Trophoblast cell (in vitro differentiated cells and primary cell): Measurements from ENCODE around the gene CHST2.

Experiments
- DNase-seq, 2 donors: peaks; one replicate each; pipeline ENCODE4 v3.0.0-alpha.2; 2016
- H2AFZ ChIP-seq: 2 replicates; pipeline ENCODE4 v1.6.1; 2013; ENCODE audit warnings: low read length, moderate library complexity, mild to moderate bottlenecking; ENCODE audit not compliant: insufficient read depth, poor library complexity
- H2AK5ac ChIP-seq: 2 replicates; pipeline ENCODE4 v1.6.1; 2013; ENCODE audit warnings: mild to moderate bottlenecking, low read length
- H2BK120ac ChIP-seq: 2 replicates; pipeline ENCODE4 v1.6.1; 2013; ENCODE audit warnings: low read length, mild to moderate bottlenecking, moderate library complexity; ENCODE audit not compliant: insufficient read depth, poor library complexity
- H2BK12ac ChIP-seq: 2 replicates; pipeline ENCODE4 v1.6.1; 2013; ENCODE audit warnings: mild to moderate bottlenecking, low read length, moderate library complexity
- H2BK5ac ChIP-seq: 2 replicates; pipeline ENCODE4 v1.6.1; 2013; ENCODE audit warnings: low read length, low read depth, moderate library complexity, mild to moderate bottlenecking; ENCODE audit not compliant: poor library complexity
- H3K14ac ChIP-seq: 2 replicates; pipeline ENCODE4 v1.6.1; 2013; ENCODE audit warnings: mild to moderate bottlenecking, low read length
- H3K18ac ChIP-seq: 2 replicates; pipeline ENCODE4 v1.6.1; 2013; ENCODE audit warnings: mild to moderate bottlenecking, low read length
- H3K23ac ChIP-seq: 2 replicates; pipeline ENCODE4 v1.6.1; 2013; ENCODE audit warnings: low read length
- H3K27ac ChIP-seq: 2 replicates; pipeline ENCODE4 v1.5.1; 2013; ENCODE audit warnings: low read depth, mild to moderate bottlenecking, inconsistent platforms, low read length, moderate library complexity
- H3K27me3 ChIP-seq: 2 replicates; pipeline ENCODE4 v1.6.1; 2013; ENCODE audit warnings: inconsistent platforms, mild to moderate bottlenecking, low read length, moderate library complexity; ENCODE audit not compliant: insufficient read depth
- H3K36me3 ChIP-seq, 2 experiments: 1 replicate in 1 of 2; 2 replicates in 1 of 2; pipeline ENCODE4 v1.6.1; 2013; ENCODE audit warnings: low read length in 2 of 2, mild to moderate bottlenecking in 2 of 2, moderate library complexity in 1 of 2; ENCODE audit not compliant: insufficient read depth in 2 of 2, control insufficient read depth in 1 of 2
- H3K4ac ChIP-seq: 2 replicates; pipeline ENCODE4 v1.6.1; 2013; ENCODE audit warnings: low read depth, mild to moderate bottlenecking, low read length, moderate library complexity
- H3K4me1 ChIP-seq, 2 experiments: 1 replicate in 1 of 2; 2 replicates in 1 of 2; pipeline ENCODE4 v1.6.1; 2013; ENCODE audit warnings: low read length in 2 of 2, mild to moderate bottlenecking in 2 of 2, moderate library complexity in 1 of 2; ENCODE audit not compliant: insufficient read depth in 2 of 2, control insufficient read depth in 1 of 2
- H3K4me2 ChIP-seq: 2 replicates; pipeline ENCODE4 v1.6.1; 2013; ENCODE audit warnings: inconsistent platforms, mild to moderate bottlenecking, low read length, moderate library complexity
- H3K4me3 ChIP-seq: 2 replicates; pipeline ENCODE4 v1.5.1; 2013; ENCODE audit warnings: mild to moderate bottlenecking, low read depth, low read length, inconsistent platforms
- H3K79me1 ChIP-seq: one replicate; pipeline ENCODE4 v1.6.1; 2013; ENCODE audit warnings: low read length
- H3K79me2 ChIP-seq: 2 replicates; pipeline ENCODE4 v1.6.1; 2013; ENCODE audit warnings: low read length, mild to moderate bottlenecking; ENCODE audit not compliant: control insufficient read depth, insufficient read depth, poor library complexity
- H3K9ac ChIP-seq: 2 replicates; pipeline ENCODE4 v1.6.1; 2013; ENCODE audit warnings: mild to moderate bottlenecking, low read length
- H3K9me3 ChIP-seq: 2 replicates; pipeline ENCODE4 v1.6.1; 2013; ENCODE audit warnings: low read depth, mild to moderate bottlenecking, control low read depth, inconsistent platforms, low read length; ENCODE audit not compliant: insufficient read depth
- H4K12ac ChIP-seq: 2 replicates; pipeline ENCODE4 v1.6.1; 2013; ENCODE audit warnings: low read depth, mild to moderate bottlenecking, low read length, moderate library complexity
- H4K8ac ChIP-seq: 2 replicates; pipeline ENCODE4 v1.6.1; 2013; ENCODE audit warnings: low read depth, mild to moderate bottlenecking, low read length, moderate library complexity
- H4K91ac ChIP-seq: one replicate; pipeline ENCODE4 v1.6.1; 2013; ENCODE audit warnings: low read depth, mild to moderate bottlenecking, low read length, moderate library complexity
- WGBS: extraction: QIAGEN DNeasy Blood & Tissue Kit; methylation state at CpG from one replicate; pipeline ENCODE4 v1.1.7; 2013; ENCODE audit warnings: missing lambda C conversion rate; ENCODE audit not compliant: insufficient read length, insufficient coverage; ENCODE audit errors: extremely low coverage; 5-methylcytosine and 5-hydroxymethylcytosine counted together

Gene CHST2

GRCh38 chr3:143142354-143142753, 22.8 kb downstream of the CHST2 start:
- no peaks in the 10 kb centered on the region for H3K36me3 ChIP-seq
- no peak overlapping the region for H4K12ac ChIP-seq

GRCh38 chr3:143145906-143146305, 26.3 kb downstream of the CHST2 start:
- Histone ChIP-seq H2BK5ac (no peak overlapping the region), H3K4me1 (no peaks in the 10 kb centered on the region), H3K27ac (no peak overlapping the region), H3K79me2 (no peaks in the 10 kb centered on the region), H4K91ac (no peak overlapping the region), H3K4me3 (no peak overlapping the region), H3K27me3 (no peaks in the 10 kb centered on the region), H3K9ac (no peak overlapping the region), H3K9me3 (no peaks in the 10 kb centered on the region), H2AFZ (no peak overlapping the region), H2BK12ac (no peak overlapping the region), H2AK5ac (no peak overlapping the region), H4K12ac (no peak overlapping the region), H3K4ac (no peak overlapping the region), H3K18ac (no peak overlapping the region), H3K4me2 (no peak overlapping the region), H3K79me1 (no peaks in the 10 kb centered on the region), H2BK120ac (no peak overlapping the region), H3K36me3 (no peaks in the 10 kb centered on the region), H3K14ac (no peak overlapping the region), H3K23ac (no peak overlapping the region), H4K8ac (no peak overlapping the region)
- WGBS = no CpG with 5 or more reads among the region's 4 CpGs
- DNase-seq = no peak

More at GRCh38 chr3:143142354-143142753, 22.8 kb downstream of the CHST2 start:
- H3K79me1 ChIP-seq = no peaks in the 10 kb centered on the region
- no peak overlapping the region for H3K14ac ChIP-seq
- no peak overlapping the region for H3K4ac ChIP-seq
- H2AFZ ChIP-seq = no peak overlapping the region
- no peaks in the 10 kb centered on the region for H3K4me1 ChIP-seq
- no peak overlapping the region for H3K4me2 ChIP-seq
- H2BK12ac ChIP-seq = no peak overlapping the region
- no peak overlapping the region for H3K23ac ChIP-seq
- peak overlapping the region; percentile 44 for H3K4me3 ChIP-seq
- no peak overlapping the region for H2BK5ac ChIP-seq
- no peak overlapping the region for H3K9ac ChIP-seq
- no peak overlapping the region for H2AK5ac ChIP-seq
- H3K27me3 ChIP-seq = no peaks in the 10 kb centered on the region
- no peak for DNase-seq
- no peak overlapping the region for H4K8ac ChIP-seq
- H3K9me3 ChIP-seq = no peaks in the 10 kb centered on the region
- WGBS = no CpG with 5 or more reads among the region's 17 CpGs
- no peak overlapping the region for H3K18ac ChIP-seq
- H4K91ac ChIP-seq = no peak overlapping the region
- no peaks in the 10 kb centered on the region for H3K79me2 ChIP-seq
- no peak overlapping the region for H2BK120ac ChIP-seq
- H3K27ac ChIP-seq = no peak overlapping the region

- H2BK120ac ChIP-seq = no peak overlapping the region
- H3K36me3 ChIP-seq = no peaks in the 10 kb centered on the region
- WGBS = no CpG with 5 or more reads among the region's 12 CpGs
- no peak overlapping the region for H2AFZ ChIP-seq
- no peaks in the 10 kb centered on the region for H3K79me2 ChIP-seq
- no peak overlapping the region for H4K91ac ChIP-seq
- DNase-seq = no peak
- H3K9me3 ChIP-seq = no peaks in the 10 kb centered on the region
- H3K9ac ChIP-seq = no peak overlapping the region
- no peak overlapping the region for H3K27ac ChIP-seq
- no peak overlapping the region for H2BK5ac ChIP-seq
- H3K23ac ChIP-seq = no peak overlapping the region
- no peak overlapping the region for H4K12ac ChIP-seq
- H4K8ac ChIP-seq = no peak overlapping the region
- H3K4me2 ChIP-seq = no peak overlapping the region
- no peaks in the 10 kb centered on the region for H3K4me1 ChIP-seq
- no peak overlapping the region for H3K14ac ChIP-seq
- no peak overlapping the region for H3K4me3 ChIP-seq
- H3K27me3 ChIP-seq = no peaks in the 10 kb centered on the region
- H3K4ac ChIP-seq = no peak overlapping the region
- no peaks in the 10 kb centered on the region for H3K79me1 ChIP-seq
- no peak overlapping the region for H2AK5ac ChIP-seq
- no peak overlapping the region for H3K18ac ChIP-seq
- H2BK12ac ChIP-seq = no peak overlapping the region
These were observed 27.1 kb downstream of the CHST2 start for GRCh38 chr3:143146486-143147274.

- Histone ChIP-seq H3K4ac (no peak overlapping the region), H3K9ac (no peak overlapping the region)
- WGBS = no CpG with 5 or more reads among the region's 2 CpGs
These were observed 28.1 kb downstream of the CHST2 start for GRCh38 chr3:143147707-143148106.

More at GRCh38 chr3:143147707-143148106, 28.1 kb downstream of the CHST2 start:
- DNase-seq = no peak
- Histone ChIP-seq H2AK5ac (no peak overlapping the region), H3K27me3 (no peaks in the 10 kb centered on the region), H3K4me1 (no peaks in the 10 kb centered on the region), H4K8ac (no peak overlapping the region), H3K9me3 (peaks cover 2% of the 10 kb centered on the region), H3K79me1 (no peaks in the 10 kb centered on the region), H3K36me3 (no peaks in the 10 kb centered on the region), H2BK5ac (no peak overlapping the region), H2BK12ac (no peak overlapping the region), H3K79me2 (no peaks in the 10 kb centered on the region), H3K23ac (no peak overlapping the region), H3K4me2 (no peak overlapping the region), H3K18ac (no peak overlapping the region), H4K12ac (no peak overlapping the region), H2AFZ (no peak overlapping the region), H3K27ac (no peak overlapping the region), H3K4me3 (no peak overlapping the region), H2BK120ac (no peak overlapping the region), H4K91ac (no peak overlapping the region), H3K14ac (no peak overlapping the region)
